GM21737 (cell line): ENCODE measurements around the gene MMP24.

Source experiments
- ATAC-seq: cut with Tn5 transposase; IDR thresholded peaks from one replicate; pipeline ENCODE4 v1.9.1; 2021; ENCODE audit warnings: mild to moderate bottlenecking, moderate library complexity; ENCODE audit not compliant: unreplicated experiment

MMP24 gene

DNA sequence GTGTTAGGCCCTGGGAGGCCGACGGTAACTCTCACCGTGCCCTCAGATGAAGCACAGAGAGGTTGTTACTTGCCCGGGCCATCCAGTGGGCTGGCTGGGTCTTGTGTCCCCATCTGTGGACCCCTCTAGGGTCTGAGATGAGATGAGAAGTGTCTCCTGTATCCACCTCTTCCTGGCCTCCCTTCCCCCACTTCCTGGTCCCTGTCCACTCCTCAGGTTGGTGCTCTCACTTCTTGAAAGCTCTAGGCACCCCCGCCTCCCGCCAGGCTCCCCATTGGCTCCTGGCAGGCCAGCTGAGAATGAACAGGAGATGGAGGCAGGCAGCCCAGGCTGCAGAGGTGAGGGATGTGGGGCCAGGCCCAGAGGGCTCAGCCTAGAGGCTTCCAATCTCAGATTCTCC, 49.9 kb downstream of the MMP24 start:
- no peak for ATAC-seq

- ATAC-seq, result no peak
Observed at GRCh38 chr20:35277127-35277526, 50.6 kb downstream of the MMP24 start.

- peak; percentile 63 for ATAC-seq
Observed at GRCh38 chr20:35277531-35278395, 51.3 kb downstream of the MMP24 start, which contains the start of gene MMP24OS. Gene MMP24OS (minus strand): TSS chr20:35278122. CDS start chr20:35277929, 193 bp downstream.

DNA sequence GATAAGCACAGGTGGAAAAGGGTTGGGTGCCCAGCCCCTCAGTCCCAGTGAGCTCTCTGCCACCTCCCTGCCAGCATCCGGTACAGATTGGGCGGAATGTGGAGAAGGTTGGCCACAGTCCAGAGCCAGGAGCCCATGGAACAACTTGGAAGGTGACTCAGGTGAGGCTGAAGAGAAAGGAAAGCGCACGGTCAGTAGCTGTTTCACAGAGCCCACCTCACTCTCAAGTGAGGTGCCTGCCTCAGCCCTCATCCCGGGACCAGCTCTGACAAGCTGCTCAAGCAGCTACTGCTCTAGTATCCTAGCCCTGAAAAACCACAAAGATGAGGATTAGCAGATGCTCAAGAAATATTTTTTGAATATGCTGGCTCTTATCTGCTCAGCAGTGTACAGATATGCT, 52.5 kb downstream of the MMP24 start:
- ATAC-seq, result no peak

- ATAC-seq, result no peak
Observed at GRCh38 chr20:35279533-35280174, 53.2 kb downstream of the MMP24 start.

DNA sequence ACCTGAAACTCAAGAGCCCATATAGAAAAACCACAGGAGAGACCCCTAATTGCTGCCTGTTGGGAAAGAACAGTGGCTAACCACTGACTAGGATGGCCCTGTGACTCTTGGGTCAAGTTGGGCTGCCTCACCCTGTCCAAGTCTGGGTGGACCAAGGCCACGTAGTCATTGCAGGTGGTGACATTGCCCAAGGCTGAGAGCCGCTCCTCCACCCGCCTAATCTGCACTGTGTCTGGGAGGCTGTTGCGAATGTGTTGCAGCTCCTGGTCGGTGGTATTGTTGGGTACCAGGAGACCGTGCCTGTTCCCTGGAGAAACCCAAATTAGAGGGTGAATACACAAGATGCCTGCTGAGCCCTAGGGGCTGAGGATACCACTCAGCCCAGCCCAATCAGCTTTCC, 54.0 kb downstream of the MMP24 start:
- no peak for ATAC-seq

- ATAC-seq, result no peak
Observed at GRCh38 chr20:35281506-35282101, 55.1 kb downstream of the MMP24 start.

GRCh38 chr20:35283441-35284266, 57.2 kb downstream of the MMP24 start:
- peak; percentile 5 for ATAC-seq

- ATAC-seq, result peak; percentile 62
Observed at GRCh38 chr20:35284267-35284991, 57.9 kb downstream of the MMP24 start, which contains the start of gene EIF6. Gene EIF6 (minus strand): TSS chr20:35284772. CDS start chr20:35284487, 285 bp downstream.

DNA sequence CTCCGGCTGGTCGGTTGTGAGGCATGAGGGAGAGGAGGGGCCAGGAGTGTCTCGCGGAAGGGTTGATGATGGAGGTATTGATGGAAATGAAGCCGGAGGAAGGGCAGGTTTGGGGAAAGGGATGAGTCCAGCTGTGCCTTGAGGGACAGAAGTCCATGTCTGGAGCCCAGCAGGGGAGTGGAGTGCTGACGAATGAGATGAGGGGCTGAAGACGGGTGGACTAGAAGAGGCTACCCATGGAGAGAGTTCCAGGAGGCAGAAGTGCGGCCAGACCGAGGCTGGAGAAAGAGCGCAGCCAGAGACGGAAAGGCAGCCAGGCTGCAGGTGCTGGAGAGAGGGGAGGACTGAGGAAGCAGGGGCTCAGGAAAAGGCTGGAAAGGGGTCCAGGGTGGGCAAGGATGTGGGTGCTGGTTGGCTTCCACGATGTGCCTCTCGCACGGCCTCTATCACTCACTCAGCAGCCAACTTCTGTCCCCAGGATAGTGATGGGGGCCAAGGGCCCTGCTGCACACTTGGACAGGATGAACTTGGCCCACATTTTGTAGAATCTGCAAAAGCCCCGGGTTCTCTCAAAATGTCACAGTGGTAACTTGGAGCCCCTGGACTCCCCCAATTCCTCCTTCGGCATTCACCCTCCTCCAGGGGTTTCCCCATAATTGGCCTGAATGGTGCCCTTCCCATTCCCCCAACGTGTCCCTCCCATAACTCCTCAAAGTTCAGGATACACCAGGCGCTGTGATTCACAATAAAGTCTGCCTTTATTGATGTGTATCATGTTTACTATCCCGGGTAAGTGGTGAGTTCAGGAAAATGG, 58.7 kb downstream of the MMP24 start:
- ATAC-seq, result no peak

DNA sequence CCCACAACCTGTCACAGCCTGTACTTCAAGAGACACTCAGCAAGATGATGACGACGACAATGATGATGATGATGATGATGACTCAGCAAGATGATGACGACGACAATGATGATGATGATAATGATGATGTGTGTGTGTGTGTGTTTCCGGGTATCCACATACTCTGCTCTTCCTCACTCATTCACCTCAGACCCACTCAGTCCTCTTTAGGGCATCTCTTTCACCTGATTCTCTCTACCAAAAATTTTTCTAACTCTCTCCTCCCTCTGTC, 59.3 kb downstream of the MMP24 start:
- no peak for ATAC-seq

- no peak for ATAC-seq
Observed at GRCh38 chr20:35286077-35286898, 59.8 kb downstream of the MMP24 start.

GRCh38 chr20:35286899-35287508, 60.5 kb downstream of the MMP24 start:
- ATAC-seq, result no peak

- ATAC-seq, result no peak
Observed at GRCh38 chr20:35287509-35288324, 61.2 kb downstream of the MMP24 start.

GRCh38 chr20:35288325-35289060, 62.0 kb downstream of the MMP24 start:
- ATAC-seq, result no peak

DNA sequence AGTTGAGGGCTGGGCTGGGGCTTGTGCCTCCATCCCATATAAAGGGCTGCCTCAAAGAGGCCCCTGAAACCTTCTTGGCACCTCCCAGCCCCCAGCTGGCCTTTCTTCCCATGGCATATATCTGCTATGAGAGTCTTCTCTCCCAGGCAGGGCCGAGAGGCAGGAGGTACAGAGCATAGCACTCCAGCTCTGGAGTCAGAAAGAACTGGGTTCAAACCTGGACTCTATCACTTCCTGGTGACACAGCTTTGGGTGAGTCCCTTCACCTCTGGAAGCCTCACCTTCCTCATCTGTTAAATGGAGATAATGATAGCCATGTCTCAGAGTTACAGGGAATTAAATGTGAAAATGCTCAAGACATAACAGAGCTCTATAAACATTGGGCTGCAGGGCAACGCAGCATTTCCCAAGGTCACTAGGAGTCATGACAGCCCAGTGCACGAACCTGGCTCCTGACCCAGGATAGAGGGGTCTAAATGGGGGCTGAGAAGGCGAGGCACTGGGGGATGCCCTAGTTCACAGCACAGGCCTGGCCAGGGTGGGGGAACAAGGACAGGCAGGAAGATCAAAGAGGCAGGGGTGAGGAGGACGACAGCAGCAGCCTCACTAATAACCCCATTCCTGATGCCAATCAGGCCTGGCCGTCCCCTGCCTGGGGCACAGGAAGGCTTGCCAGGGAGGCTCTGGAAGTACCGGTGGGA, 63.8 kb downstream of the MMP24 start:
- ATAC-seq, result no peak
